H1 (cell line): Measurements from ENCODE around the gene TUBA8. TPM values are rescaled to one million over a fixed set of nuclear protein-coding genes. Genes with fewer than 3 reads are reported as not detected.

ENCODE experiments used
- HDAC2 ChIP-seq, 2 experiments: fragments of 300-600 bp in 1 of 2; sonication (generic) in 1 of 2; IDR thresholded peaks; 2 replicates each; pipeline ENCODE4 v1.6.1; 2011 to 2012; ENCODE audit warnings: low read depth in 2 of 2, low read length in 2 of 2, mild to moderate bottlenecking in 2 of 2, moderate library complexity in 2 of 2, borderline replicate concordance in 1 of 2, inconsistent platforms in 1 of 2
- KDM5A ChIP-seq: fragments of 200-600 bp; IDR thresholded peaks from 2 replicates; pipeline ENCODE4 v1.7.1; 2012; ENCODE audit warnings: mild to moderate bottlenecking, low read length, inconsistent platforms, mixed read lengths
- RXRA ChIP-seq: IDR thresholded peaks from 2 replicates; pipeline ENCODE4 v1.6.1; 2011; ENCODE audit warnings: low read depth, mild to moderate bottlenecking, low read length, moderate library complexity; ENCODE audit not compliant: insufficient read depth
- SIX5 ChIP-seq: IDR thresholded peaks from 2 replicates; pipeline ENCODE4 v1.6.1; 2011; ENCODE audit warnings: mild to moderate bottlenecking, low read depth, low read length
- polyA plus RNA-seq, 7 experiments: library from polyadenylated mRNA; depleted of rRNA in 3 of 7; stranded (reverse) in 5 of 7; unstranded in 2 of 7; fragments of >200 nt in 5 of 7; fragments of 200-250 nt in 2 of 7; gene quantifications; 1 replicate in 5 of 7; 2 replicates in 1 of 7; 4 replicates in 1 of 7; pipeline versions ENCODE4 v1.2.1 to v1.2.3, GENCODE V29; 2011 to 2013; ENCODE audit warnings: missing spikeins in 2 of 7, mixed read lengths in 2 of 7
- total RNA-seq: library from RNA; stranded (reverse); fragmentation: NEBNext Ultra II Directional; extraction: Animal tissue kit (Norgen Biotek cat#: 25700); gene quantifications from 2 replicates; pipeline ENCODE4 v1.2.1, GENCODE V29; 2021

The TUBA8 gene
- total and polyA plus RNA-seq, 2 of the 8 experiments (the other 6 are each of a cell fraction or from before 2014, with no cell fraction given): 1.0 to 4.0 TPM

- TF ChIP-seq RXRA: no peak
- TF ChIP-seq KDM5A: no peak
- no peak for TF ChIP-seq HDAC2 (IDR thresholded peaks at IDR 0.05; ENCODE audit: borderline replicate concordance in 1 of 2, low read depth in 2 of 2, low read length in 2 of 2)
- TF ChIP-seq SIX5: no peak
Observed at GRCh38 chr22:18130699-18131429, 20.3 kb downstream of the TUBA8 start (continued).
